Lower leg skin (tissue), 3 donors: Measurements from ENCODE around the gene ADCYAP1R1.

Experiments used
- CTCF ChIP-seq, 3 donors: fragments of 450-650 bp; IDR thresholded peaks; one replicate each; pipeline ENCODE4 v1.5.1; 2016; ENCODE audit warnings: antibody characterized with exemption in 3 of 3, mild to moderate bottlenecking in 3 of 3, moderate library complexity in 2 of 3
- POLR2A ChIP-seq, 2 donors: fragments of 450-650 bp; IDR thresholded peaks; one replicate each; pipeline ENCODE4 v1.6.1; 2016 to 2017; ENCODE audit warnings: antibody characterized with exemption in 2 of 2, mild to moderate bottlenecking in 1 of 2, moderate library complexity in 1 of 2

GRCh38 chr7:31003721-31004120 lies 48.4 kb upstream of the ADCYAP1R1 start:
- no peak for TF ChIP-seq CTCF (IDR thresholded peaks at IDR 0.05)
- no peak for TF ChIP-seq POLR2A (IDR thresholded peaks at IDR 0.05)
